Karpas-422 (cell line): ENCODE results near the gene TRIB2. TPM values are rescaled to one million over a fixed set of nuclear protein-coding genes. Genes with fewer than 3 reads are reported as not detected.

Experiments used
- DNase-seq: peaks from one replicate; pipeline ENCODE4 v3.0.0-alpha.2; 2015
- H2AFZ ChIP-seq: fragments of 200-600 bp; sonication (generic); 2 replicates; pipeline ENCODE4 v1.6.1; 2014; ENCODE audit warnings: antibody characterized with exemption, low read length, mixed read lengths
- H3K27ac ChIP-seq: fragments of 200-600 bp; sonication (generic); 2 replicates; pipeline ENCODE4 v1.5.1; 2014; ENCODE audit warnings: mild to moderate bottlenecking, low read length, moderate library complexity
- H3K27me3 ChIP-seq: fragments of 200-600 bp; sonication (generic); 2 replicates; pipeline ENCODE4 v1.6.1; 2014; ENCODE audit warnings: low read length, mixed read lengths
- H3K36me3 ChIP-seq: fragments of 200-600 bp; sonication (generic); 2 replicates; pipeline ENCODE4 v1.6.1; 2014; ENCODE audit warnings: low read length, mixed read lengths; ENCODE audit not compliant: insufficient read depth
- H3K4me1 ChIP-seq: fragments of 200-600 bp; sonication (generic); 2 replicates; pipeline ENCODE4 v1.6.1; 2014; ENCODE audit warnings: mild to moderate bottlenecking, low read length, mixed read lengths
- H3K4me2 ChIP-seq: fragments of 200-600 bp; sonication (generic); 2 replicates; pipeline ENCODE4 v1.6.1; 2014; ENCODE audit warnings: low read length, low read depth, mild to moderate bottlenecking; ENCODE audit not compliant: poor library complexity, severe bottlenecking
- H3K4me3 ChIP-seq: fragments of 200-600 bp; sonication (generic); 2 replicates; pipeline ENCODE4 v1.5.1; 2014; ENCODE audit warnings: mild to moderate bottlenecking, antibody characterized with exemption, low read length, mixed read lengths
- H3K79me2 ChIP-seq: fragments of 200-600 bp; sonication (generic); 2 replicates; pipeline ENCODE4 v1.6.1; 2014; ENCODE audit warnings: mild to moderate bottlenecking, low read length, mixed read lengths
- H3K9ac ChIP-seq: fragments of 200-600 bp; sonication (generic); 2 replicates; pipeline ENCODE4 v1.6.0; 2014; ENCODE audit warnings: low read length
- H3K9me2 ChIP-seq: fragments of 200-600 bp; sonication (generic), shearing (Covaris generic); replicated peaks from 2 replicates; pipeline ENCODE4 v1.6.0; 2014; ENCODE audit warnings: mild to moderate bottlenecking, low read length, moderate library complexity; ENCODE audit not compliant: insufficient read depth
- H3K9me3 ChIP-seq: fragments of 300-700, 200-600 bp; sonication (generic); 2 replicates; pipeline ENCODE4 v1.6.1; 2014; ENCODE audit warnings: low read length, mixed read lengths
- H4K20me1 ChIP-seq: fragments of 200-600 bp; sonication (generic); 2 replicates; pipeline ENCODE4 v1.6.1; 2014; ENCODE audit warnings: mild to moderate bottlenecking, antibody characterized with exemption, low read length, low read depth; ENCODE audit not compliant: insufficient read depth
- total RNA-seq: library from RNA; depleted of rRNA; stranded (reverse); fragments of >200 nt; shearing (Covaris generic); gene quantifications from 2 replicates; pipeline ENCODE4 v1.2.3, GENCODE V29; 2014; ENCODE audit warnings: low replicate concordance

TRIB2 gene
- total RNA-seq, 1 experiment from 2014 or later: 188 TPM

DNA sequence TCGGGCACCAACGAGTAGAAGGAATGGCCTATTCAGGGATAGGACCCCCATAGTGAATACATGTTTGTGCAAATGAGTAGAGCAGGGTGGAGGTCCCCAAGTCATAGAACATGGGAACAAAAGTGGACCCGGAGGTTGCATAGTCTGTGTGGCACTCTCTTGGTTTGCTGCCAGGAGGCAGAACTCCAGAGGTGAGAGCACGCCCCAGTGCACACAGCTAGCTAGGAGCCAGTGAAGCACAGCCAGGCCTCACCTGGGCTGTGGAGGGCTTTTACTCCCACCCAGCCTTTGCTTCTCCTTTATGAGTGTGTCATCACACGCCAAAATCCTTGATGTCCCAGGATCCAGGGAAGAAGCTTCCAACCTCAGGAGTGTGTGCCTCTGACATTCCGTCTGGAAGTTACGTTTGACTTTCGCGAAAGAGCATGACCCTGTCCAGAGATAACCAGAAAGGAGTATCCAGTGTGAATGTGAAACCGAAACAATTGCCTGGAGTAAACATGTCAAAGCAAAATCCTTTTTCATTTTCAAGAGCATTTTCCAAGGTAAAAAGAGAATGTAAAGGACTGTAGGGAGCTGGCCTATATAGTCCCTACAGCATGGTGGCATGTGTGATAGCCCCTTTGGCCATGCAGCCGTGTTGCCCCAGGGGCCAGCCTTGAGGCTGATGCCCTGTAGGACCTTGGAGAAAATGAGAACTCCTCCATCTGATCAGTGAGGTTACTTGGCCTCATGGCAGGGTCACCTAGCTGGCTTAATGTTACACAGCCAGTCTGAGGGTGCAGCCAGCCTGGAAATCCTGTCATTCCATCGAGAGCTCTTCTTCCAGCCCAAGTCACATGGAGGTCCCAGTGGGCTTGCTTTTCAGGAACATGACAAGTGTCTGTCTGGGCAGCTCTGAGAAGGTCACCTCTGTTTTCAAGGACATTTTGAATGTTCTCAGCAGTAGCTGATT, 8.8 kb downstream of the TRIB2 start:
- Histone ChIP-seq H3K27me3 (no peaks in the 10 kb centered on the region), H3K9ac (no peak overlapping the region), H4K20me1 (peaks cover 74% of the 10 kb centered on the region), H3K4me3 (no peak overlapping the region), H3K27ac (no peak overlapping the region), H2AFZ (no peak overlapping the region), H3K4me2 (no peak overlapping the region), H3K9me2 (no peaks in the 10 kb centered on the region), H3K79me2 (peaks cover 100% of the 10 kb centered on the region), H3K4me1 (peaks cover 74% of the 10 kb centered on the region), H3K36me3 (peaks cover 79% of the 10 kb centered on the region), H3K9me3 (no peaks in the 10 kb centered on the region)
- DNase-seq: no peak

DNA sequence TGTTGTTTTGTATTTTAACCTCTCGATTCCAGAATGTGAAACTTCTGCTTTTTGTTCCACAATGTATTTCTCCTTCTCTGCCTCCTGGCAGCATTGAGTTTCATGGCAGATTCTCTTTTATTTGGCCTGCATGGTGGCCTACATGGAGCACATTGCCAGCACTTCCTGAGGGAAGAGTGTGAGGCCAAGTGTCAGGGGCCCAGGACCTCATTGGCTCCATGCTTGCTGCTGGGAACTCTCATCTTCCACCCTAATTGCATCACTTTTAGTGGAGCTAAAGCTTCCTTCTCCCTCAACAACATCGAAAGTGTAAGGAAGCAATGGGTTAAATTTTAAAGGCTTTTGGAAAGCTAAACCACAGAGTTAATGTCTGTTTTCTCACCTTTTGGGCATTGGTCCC, 9.5 kb downstream of the TRIB2 start:
- DNase-seq: no peak
- Histone ChIP-seq H3K4me3 (no peak overlapping the region), H3K4me1 (peaks cover 66% of the 10 kb centered on the region), H3K36me3 (peaks cover 86% of the 10 kb centered on the region), H3K9me3 (no peaks in the 10 kb centered on the region), H3K79me2 (peaks cover 99% of the 10 kb centered on the region), H2AFZ (no peak overlapping the region), H3K9ac (no peak overlapping the region), H4K20me1 (peaks cover 77% of the 10 kb centered on the region), H3K9me2 (no peaks in the 10 kb centered on the region), H3K27ac (no peak overlapping the region), H3K27me3 (no peaks in the 10 kb centered on the region), H3K4me2 (no peak overlapping the region)

DNA sequence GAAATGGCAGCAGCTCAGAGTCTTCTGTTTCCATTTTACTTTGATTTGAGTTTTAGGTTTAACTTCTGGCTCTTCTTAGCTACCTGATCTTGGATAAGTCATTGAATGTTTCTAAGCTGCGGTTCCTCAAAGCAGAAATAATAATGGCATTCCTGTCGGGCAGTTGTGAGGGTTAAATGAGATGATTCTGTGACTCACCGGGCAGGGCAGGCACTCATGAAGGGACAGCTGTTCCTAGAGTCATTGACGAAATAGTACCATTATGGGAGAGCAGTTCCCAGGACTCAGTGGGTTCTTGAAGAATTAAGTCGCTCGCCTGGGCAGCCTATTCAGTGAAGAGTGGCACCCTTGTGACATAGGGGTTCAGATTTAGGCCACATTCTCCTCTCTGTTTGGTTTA, 10.3 kb downstream of the TRIB2 start:
- no peak overlapping the region for H2AFZ ChIP-seq
- no peak overlapping the region for H3K9ac ChIP-seq
- no peaks in the 10 kb centered on the region for H3K9me2 ChIP-seq
- DNase-seq: no peak
- no peak overlapping the region for H3K4me3 ChIP-seq
- peaks cover 80% of the 10 kb centered on the region for H4K20me1 ChIP-seq
- peaks cover 90% of the 10 kb centered on the region for H3K36me3 ChIP-seq
- H3K4me2 ChIP-seq: no peak overlapping the region
- H3K9me3 ChIP-seq: no peaks in the 10 kb centered on the region
- H3K79me2 ChIP-seq: peaks cover 93% of the 10 kb centered on the region
- H3K27ac ChIP-seq: no peak overlapping the region
- H3K27me3 ChIP-seq: no peaks in the 10 kb centered on the region
- peaks cover 58% of the 10 kb centered on the region for H3K4me1 ChIP-seq

DNA sequence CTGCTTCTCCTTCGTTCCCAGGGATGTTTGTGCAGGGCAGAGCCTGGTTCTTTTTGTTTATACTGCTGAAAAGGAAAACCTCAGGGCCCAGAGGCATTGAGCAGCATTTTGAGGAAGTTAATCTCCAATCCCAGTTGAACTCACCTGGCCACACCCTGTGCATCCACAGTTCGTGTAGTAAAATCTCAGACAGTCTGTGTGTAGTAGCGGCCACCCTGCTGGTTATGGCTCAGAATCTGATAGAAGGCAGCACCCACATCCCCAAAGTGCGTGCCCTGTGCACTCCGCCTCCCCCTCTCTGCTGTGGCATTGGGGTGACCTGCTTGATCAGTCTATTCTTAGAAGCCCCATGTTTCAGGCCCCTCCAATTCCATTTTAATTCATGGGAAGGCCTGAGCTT, 10.9 kb downstream of the TRIB2 start:
- peaks cover 53% of the 10 kb centered on the region for H3K4me1 ChIP-seq
- no peak for DNase-seq
- no peak overlapping the region for H3K4me2 ChIP-seq
- peaks cover 93% of the 10 kb centered on the region for H3K79me2 ChIP-seq
- no peak overlapping the region for H3K4me3 ChIP-seq
- H3K36me3 ChIP-seq: peaks cover 87% of the 10 kb centered on the region
- H4K20me1 ChIP-seq: peaks cover 85% of the 10 kb centered on the region
- H3K9me2 ChIP-seq: no peaks in the 10 kb centered on the region
- no peak overlapping the region for H2AFZ ChIP-seq
- no peaks in the 10 kb centered on the region for H3K9me3 ChIP-seq
- no peak overlapping the region for H3K9ac ChIP-seq
- H3K27me3 ChIP-seq: no peaks in the 10 kb centered on the region
- H3K27ac ChIP-seq: no peak overlapping the region

DNA sequence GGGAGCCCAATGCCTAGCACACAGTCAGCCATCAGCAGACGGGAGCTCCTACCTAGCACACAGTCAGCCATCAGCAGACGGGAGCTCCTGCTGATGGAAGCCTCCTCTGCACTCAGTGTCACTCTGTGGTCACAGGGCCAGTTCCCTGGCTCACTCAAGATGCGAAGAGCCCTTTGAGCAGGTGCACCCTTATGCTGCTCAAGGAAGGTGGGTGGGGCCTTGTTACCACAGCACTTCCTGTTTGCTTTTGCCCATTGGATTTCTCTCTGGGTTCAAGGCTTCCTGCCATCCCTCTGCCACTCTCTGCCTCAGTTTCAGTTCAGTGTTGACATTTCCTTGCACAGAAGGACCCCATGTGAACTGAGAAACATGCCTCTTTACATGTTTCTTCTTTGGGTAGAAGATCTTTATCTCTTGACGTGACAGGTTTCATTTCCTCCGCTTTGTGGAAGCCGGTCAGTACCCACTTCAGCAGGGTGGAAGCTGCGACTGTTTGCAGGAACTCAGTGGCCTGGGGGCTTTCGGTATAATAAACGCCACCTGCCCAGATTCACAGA, 11.6 kb downstream of the TRIB2 start:
- DNase-seq: no peak
- Histone ChIP-seq H3K4me3 (no peak overlapping the region), H3K4me2 (no peak overlapping the region), H3K36me3 (peaks cover 83% of the 10 kb centered on the region), H3K9ac (no peak overlapping the region), H4K20me1 (peaks cover 88% of the 10 kb centered on the region), H3K27me3 (no peaks in the 10 kb centered on the region), H3K79me2 (peaks cover 93% of the 10 kb centered on the region), H3K4me1 (peaks cover 46% of the 10 kb centered on the region), H3K9me2 (no peaks in the 10 kb centered on the region), H3K27ac (no peak overlapping the region), H3K9me3 (no peaks in the 10 kb centered on the region), H2AFZ (no peak overlapping the region)

DNA sequence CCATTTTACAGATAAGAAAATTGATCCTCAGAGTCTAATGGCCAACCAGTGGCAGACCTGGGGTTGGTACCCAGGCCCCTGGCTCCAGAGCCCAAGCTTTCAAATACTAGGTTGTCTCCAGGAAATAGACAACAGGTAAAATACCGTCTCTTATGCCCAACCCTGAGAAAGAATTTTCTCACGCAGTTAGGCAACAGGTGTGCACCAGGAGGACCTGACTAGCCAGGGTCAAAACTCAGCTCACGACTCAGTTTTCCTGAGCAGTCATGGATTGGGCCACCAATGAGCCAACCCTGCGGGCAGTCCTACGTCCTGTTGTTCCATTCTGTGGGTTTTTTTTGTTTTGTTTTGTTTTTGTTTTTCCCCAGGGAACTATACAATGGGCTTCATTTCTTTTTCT, 13.5 kb downstream of the TRIB2 start:
- H3K9me2 ChIP-seq: no peaks in the 10 kb centered on the region
- peaks cover 36% of the 10 kb centered on the region for H3K4me1 ChIP-seq
- no peaks in the 10 kb centered on the region for H3K27me3 ChIP-seq
- H3K4me3 ChIP-seq: no peak overlapping the region
- no peak overlapping the region for H3K27ac ChIP-seq
- no peaks in the 10 kb centered on the region for H3K9me3 ChIP-seq
- H3K36me3 ChIP-seq: peaks cover 80% of the 10 kb centered on the region
- H3K9ac ChIP-seq: no peak overlapping the region
- DNase-seq: no peak
- H2AFZ ChIP-seq: no peak overlapping the region
- no peak overlapping the region for H3K4me2 ChIP-seq
- peaks cover 84% of the 10 kb centered on the region for H3K79me2 ChIP-seq
- peaks cover 83% of the 10 kb centered on the region for H4K20me1 ChIP-seq

DNA sequence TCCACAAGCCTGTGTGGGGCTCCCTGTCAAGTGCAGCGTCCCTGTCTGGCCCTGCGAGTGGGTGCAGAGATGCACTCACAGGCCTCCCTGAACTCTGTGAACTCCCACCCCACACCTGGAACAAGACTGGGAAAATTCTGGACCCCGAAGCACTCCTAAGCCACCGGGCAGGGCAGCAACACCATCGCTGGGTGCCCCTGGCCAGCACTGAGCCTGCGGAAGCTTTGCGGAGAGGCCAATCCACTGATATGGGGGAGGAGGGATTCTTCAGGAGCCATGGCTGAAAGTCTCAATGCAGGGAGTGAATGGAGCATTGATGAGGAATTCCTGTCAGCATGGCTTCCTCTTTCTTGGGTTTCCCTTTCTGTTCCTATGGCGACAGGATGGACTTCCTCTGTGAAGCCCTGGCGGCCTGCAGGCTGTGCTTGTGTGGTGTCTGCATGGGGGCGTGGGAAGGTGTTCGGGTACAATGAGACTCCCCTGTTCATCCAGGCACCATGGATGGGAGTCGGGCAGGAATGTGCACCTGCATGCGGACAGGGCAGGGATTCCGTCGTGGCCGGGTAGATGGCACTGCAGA, 15.1 kb downstream of the TRIB2 start:
- Histone ChIP-seq H3K27ac (no peak overlapping the region), H3K9me2 (no peaks in the 10 kb centered on the region), H4K20me1 (peaks cover 82% of the 10 kb centered on the region), H3K27me3 (no peaks in the 10 kb centered on the region), H3K36me3 (peaks cover 70% of the 10 kb centered on the region), H3K4me3 (no peak overlapping the region), H3K9me3 (no peaks in the 10 kb centered on the region), H2AFZ (no peak overlapping the region), H3K9ac (no peak overlapping the region), H3K4me1 (peaks cover 27% of the 10 kb centered on the region), H3K79me2 (peaks cover 74% of the 10 kb centered on the region), H3K4me2 (no peak overlapping the region)
- DNase-seq: no peak

DNA sequence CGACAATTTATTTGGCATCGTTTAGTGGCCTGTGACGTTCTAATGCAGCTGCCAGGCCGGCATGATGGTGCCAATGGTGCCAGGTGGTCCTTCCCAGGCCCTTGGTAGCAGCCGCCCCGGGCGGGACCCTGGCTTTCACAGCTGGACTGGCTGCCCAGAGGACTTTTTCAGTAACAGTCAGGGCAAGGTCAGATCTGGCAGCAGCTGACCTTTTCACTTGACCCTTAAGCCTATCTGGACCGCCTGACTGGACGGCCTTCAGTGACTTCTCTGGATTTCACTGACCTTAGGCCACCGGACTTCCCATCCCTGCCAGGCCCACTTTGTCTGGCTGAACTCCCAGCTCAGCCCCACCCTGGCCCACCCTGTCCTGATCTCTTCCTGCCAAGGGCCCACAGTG, 15.9 kb downstream of the TRIB2 start:
- peaks cover 81% of the 10 kb centered on the region for H4K20me1 ChIP-seq
- H2AFZ ChIP-seq: no peak overlapping the region
- no peak overlapping the region for H3K27ac ChIP-seq
- H3K79me2 ChIP-seq: peaks cover 65% of the 10 kb centered on the region
- no peaks in the 10 kb centered on the region for H3K27me3 ChIP-seq
- no peak overlapping the region for H3K9ac ChIP-seq
- no peak for DNase-seq
- peaks cover 18% of the 10 kb centered on the region for H3K4me1 ChIP-seq
- no peaks in the 10 kb centered on the region for H3K9me3 ChIP-seq
- peaks cover 68% of the 10 kb centered on the region for H3K36me3 ChIP-seq
- no peak overlapping the region for H3K4me3 ChIP-seq
- H3K9me2 ChIP-seq: no peaks in the 10 kb centered on the region
- no peak overlapping the region for H3K4me2 ChIP-seq
